GM23248 (cell line): Measurements from ENCODE around the gene TEX10.

Experiments
- EZH2 ChIP-seq: fragments of 200-600 bp; sonication (generic); IDR thresholded peaks from 2 replicates; pipeline ENCODE4 v1.6.1; 2018; ENCODE audit warnings: antibody characterized with exemption, mild to moderate bottlenecking; ENCODE audit not compliant: insufficient read depth, poor library complexity, severe bottlenecking
- EZH2phosphoT487 ChIP-seq: fragments of 200-600 bp; sonication (generic); IDR thresholded peaks from 2 replicates; pipeline ENCODE4 v1.6.1; 2018; ENCODE audit warnings: antibody characterized with exemption, moderate library complexity, mild to moderate bottlenecking, low read depth; ENCODE audit not compliant: insufficient read depth

GRCh38 chr9:100284247-100284646 is 68.5 kb downstream of the TEX10 start:
- TF ChIP-seq EZH2 (no peak), EZH2phosphoT487 (no peak)
